ENCODE results near the gene TMEM218. TPM values are rescaled to one million over a fixed set of nuclear protein-coding genes. Genes with fewer than 3 reads are reported as not detected.
A peak's percentile ranks its signal among the peaks of the same experiment; 100 is the strongest.

The TMEM218 gene
- total RNA-seq, 1 donor from 2014 or later = 12.8 TPM

- DNase-seq (ENCODE audit: extremely low spot score in 2 of 2) = no peak
- Histone ChIP-seq H3K36me3 (no peaks in the 10 kb centered on the region), H3K9me3 (no peaks in the 10 kb centered on the region), H3K4me3 (no peak overlapping the region), H3K27ac (no peak overlapping the region), H3K27me3 (no peaks in the 10 kb centered on the region), H3K4me1 (peaks cover 19% of the 10 kb centered on the region)
- TF ChIP-seq POLR2A (IDR thresholded peaks at IDR 0.05) = no peak
- TF ChIP-seq POLR2AphosphoS5 (IDR thresholded peaks at IDR 0.05; ENCODE audit: insufficient read depth in 1 of 2, low read depth in 1 of 2) = no peak
- no peak for TF ChIP-seq CTCF (IDR thresholded peaks at IDR 0.05)
- intact Hi-C loops (cut with DNase I) = no loop called here
Observed at GRCh38 chr11:125079151-125079877, 32.1 kb downstream of the TMEM218 start.

- Histone ChIP-seq H3K27ac (no peak overlapping the region), H3K27me3 (no peaks in the 10 kb centered on the region), H3K9me3 (no peaks in the 10 kb centered on the region), H3K4me1 (peaks cover 12% of the 10 kb centered on the region), H3K4me3 (no peak overlapping the region), H3K36me3 (no peaks in the 10 kb centered on the region)
- TF ChIP-seq POLR2A (IDR thresholded peaks at IDR 0.05) = no peak
- TF ChIP-seq CTCF (IDR thresholded peaks at IDR 0.05) = no peak
- TF ChIP-seq POLR2AphosphoS5 (IDR thresholded peaks at IDR 0.05; ENCODE audit: insufficient read depth in 1 of 2, low read depth in 1 of 2) = no peak
- intact Hi-C loops (cut with DNase I) = no loop called here
- peak in 1 of 2 donors; percentile 78 for DNase-seq (ENCODE audit: extremely low spot score in 2 of 2)
Observed at GRCh38 chr11:125078516-125079140, 32.8 kb downstream of the TMEM218 start.

GRCh38 chr11:125078016-125078415 is 33.4 kb downstream of the TMEM218 start:
- peaks cover 7% of the 10 kb centered on the region for H3K4me1 ChIP-seq
- intact Hi-C loops (cut with DNase I) = no loop called here
- TF ChIP-seq POLR2A (IDR thresholded peaks at IDR 0.05) = no peak
- TF ChIP-seq CTCF (IDR thresholded peaks at IDR 0.05) = no peak
- TF ChIP-seq POLR2AphosphoS5 (IDR thresholded peaks at IDR 0.05; ENCODE audit: insufficient read depth in 1 of 2, low read depth in 1 of 2) = no peak
- no peaks in the 10 kb centered on the region for H3K9me3 ChIP-seq
- H3K27me3 ChIP-seq = no peaks in the 10 kb centered on the region
- no peaks in the 10 kb centered on the region for H3K36me3 ChIP-seq
- peak in 1 of 2 donors; percentile 71 for DNase-seq (ENCODE audit: extremely low spot score in 2 of 2)
- H3K4me3 ChIP-seq = no peak overlapping the region
- H3K27ac ChIP-seq = no peak overlapping the region

GRCh38 chr11:125076378-125076945 is 35.0 kb downstream of the TMEM218 start:
- Histone ChIP-seq H3K9me3 (no peaks in the 10 kb centered on the region), H3K36me3 (no peaks in the 10 kb centered on the region), H3K27me3 (no peaks in the 10 kb centered on the region), H3K4me1 (peaks cover 6% of the 10 kb centered on the region), H3K27ac (no peak overlapping the region), H3K4me3 (no peak overlapping the region)
- no peak for DNase-seq (ENCODE audit: extremely low spot score in 2 of 2)
- TF ChIP-seq CTCF (IDR thresholded peaks at IDR 0.05) = no peak
- TF ChIP-seq POLR2A (IDR thresholded peaks at IDR 0.05) = no peak
- no peak for TF ChIP-seq POLR2AphosphoS5 (IDR thresholded peaks at IDR 0.05; ENCODE audit: insufficient read depth in 1 of 2, low read depth in 1 of 2)
- intact Hi-C loops (cut with DNase I) = no loop called here

- Histone ChIP-seq H3K9me3 (no peaks in the 10 kb centered on the region), H3K27ac (no peak overlapping the region), H3K4me3 (no peak overlapping the region), H3K4me1 (peaks cover 12% of the 10 kb centered on the region), H3K27me3 (no peaks in the 10 kb centered on the region), H3K36me3 (no peaks in the 10 kb centered on the region)
- DNase-seq (ENCODE audit: extremely low spot score in 2 of 2) = no peak
- TF ChIP-seq CTCF (IDR thresholded peaks at IDR 0.05) (no peak), POLR2AphosphoS5 (IDR thresholded peaks at IDR 0.05; ENCODE audit: insufficient read depth in 1 of 2, low read depth in 1 of 2) (no peak), POLR2A (IDR thresholded peaks at IDR 0.05) (no peak)
- intact Hi-C loops (cut with DNase I) = no loop called here
Observed at GRCh38 chr11:125075900-125076317, 35.5 kb downstream of the TMEM218 start.
